Measurements from ENCODE around the gene BARX2. TPM values are rescaled to one million over a fixed set of nuclear protein-coding genes. Genes with fewer than 3 reads are reported as not detected.

Gene BARX2
- total and polyA plus RNA-seq, 8 donors, result 1.1 to 27.7 (median 2.3) TPM; not detected in 1

- intact Hi-C loops (cut with DNase I; ENCODE audit: low total_unique reads), result no loop called here
- H3K27me3 ChIP-seq, result no peaks in the 10 kb centered on the region
- peak in 1 of 2 donors; percentile 41 for DNase-seq
- no peak overlapping the region for H3K4me3 ChIP-seq
- WGBS, 5 donors, result 31 to 53% (median 46%) methylated on average over 4 of the region's 4 CpGs
- no peaks in the 10 kb centered on the region for H3K36me3 ChIP-seq
- peaks cover 0 to 10% (median 4%) of the 10 kb centered on the region in 4 donors for H3K9me3 ChIP-seq
- TF ChIP-seq CTCF (IDR thresholded peaks at IDR 0.05), result no peak
- no peak for TF ChIP-seq POLR2AphosphoS5 (IDR thresholded peaks at IDR 0.05)
- no peak for TF ChIP-seq POLR2A (IDR thresholded peaks at IDR 0.05)
- TF ChIP-seq EP300 (IDR thresholded peaks at IDR 0.05), result no peak
- H3K4me1 ChIP-seq, result peaks cover 0 to 10% (median 3%) of the 10 kb centered on the region in 4 donors
- peak overlapping the region in 3 of 5 donors; percentile 1 to 66 (median 27) for H3K27ac ChIP-seq
Measured at GRCh38 chr11:129434641-129435498, 59.2 kb downstream of the BARX2 start.

GRCh38 chr11:129435499-129436245, 60.0 kb downstream of the BARX2 start:
- Histone ChIP-seq H3K36me3 (no peaks in the 10 kb centered on the region), H3K27me3 (no peaks in the 10 kb centered on the region), H3K27ac (peak overlapping the region in 2 of 5 donors; percentile 1 to 66), H3K4me1 (peaks cover 0 to 17% (median 9%) of the 10 kb centered on the region in 4 donors), H3K4me3 (no peak overlapping the region), H3K9me3 (peaks cover 0 to 10% (median 4%) of the 10 kb centered on the region in 4 donors)
- no peak for DNase-seq
- intact Hi-C loops (cut with DNase I; ENCODE audit: low total_unique reads), result no loop called here
- TF ChIP-seq CTCF (IDR thresholded peaks at IDR 0.05) (no peak), POLR2A (IDR thresholded peaks at IDR 0.05) (no peak), EP300 (IDR thresholded peaks at IDR 0.05) (no peak), POLR2AphosphoS5 (IDR thresholded peaks at IDR 0.05) (no peak)
- WGBS, 5 donors, result 73 to 85% (median 82%) methylated on average over 7 of the region's 7 CpGs

- TF ChIP-seq POLR2A (IDR thresholded peaks at IDR 0.05) (no peak), POLR2AphosphoS5 (IDR thresholded peaks at IDR 0.05) (no peak)
- H3K36me3 ChIP-seq, result no peaks in the 10 kb centered on the region
- no peak overlapping the region for H3K27ac ChIP-seq
- peaks cover 0 to 2% (median under 1%) of the 10 kb centered on the region in 4 donors for H3K9me3 ChIP-seq
- no peak overlapping the region for H3K4me3 ChIP-seq
- 91 to 96% (median 94%) methylated on average over 17 to 18 of the region's 18 CpGs for WGBS, 5 donors
- no peaks in the 10 kb centered on the region for H3K27me3 ChIP-seq
- intact Hi-C loops (cut with DNase I; ENCODE audit: low total_unique reads), result no loop called here
- DNase-seq, result no peak
- peaks cover 0 to 17% (median 11%) of the 10 kb centered on the region in 4 donors for H3K4me1 ChIP-seq
Measured at GRCh38 chr11:129436573-129436972, 60.9 kb downstream of the BARX2 start.

- peak in 1 of 2 donors; percentile 89 for DNase-seq
- no peak overlapping the region for H3K4me3 ChIP-seq
- TF ChIP-seq POLR2A (IDR thresholded peaks at IDR 0.05) (no peak), POLR2AphosphoS5 (IDR thresholded peaks at IDR 0.05) (peak in 1 of 3 donors; percentile 37), CTCF (IDR thresholded peaks at IDR 0.05) (no peak)
- H3K4me1 ChIP-seq, result peaks cover 0 to 17% (median 9%) of the 10 kb centered on the region in 4 donors
- no peaks in the 10 kb centered on the region for H3K27me3 ChIP-seq
- WGBS, 5 donors, result 44 to 59% (median 55%) methylated on average over 8 of the region's 8 CpGs
- H3K36me3 ChIP-seq, result no peaks in the 10 kb centered on the region
- H3K9me3 ChIP-seq, result no peaks in the 10 kb centered on the region
- intact Hi-C loops (cut with DNase I; ENCODE audit: low total_unique reads), result no loop called here
- peak overlapping the region in 2 of 5 donors; percentile 33 to 38 for H3K27ac ChIP-seq
Measured at GRCh38 chr11:129440028-129440713, 64.5 kb downstream of the BARX2 start.

Data from stomach (tissue), 9 donors.